Breast epithelium (tissue), 3 donors: Measurements from ENCODE around the gene ACACA.

Experiments
- POLR2A ChIP-seq: fragments of 450-650 bp; IDR thresholded peaks from one replicate; pipeline ENCODE4 v1.6.1; 2016; ENCODE audit warnings: antibody characterized with exemption, mild to moderate bottlenecking, moderate library complexity
- POLR2AphosphoS5 ChIP-seq, 3 donors: sonication (generic); formaldehyde crosslinking; IDR thresholded peaks; one replicate each; pipeline ENCODE4 v1.6.1; 2017; ENCODE audit warnings: antibody characterized with exemption in 3 of 3
- TF ChIP-seq, protein P1 (sequence below), 3 donors: fragments of 450-650 bp; IDR thresholded peaks; one replicate each; pipeline ENCODE4 v1.5.1; 2016 to 2017; ENCODE audit warnings: antibody characterized with exemption in 3 of 3, mild to moderate bottlenecking in 3 of 3, moderate library complexity in 3 of 3

DNA sequence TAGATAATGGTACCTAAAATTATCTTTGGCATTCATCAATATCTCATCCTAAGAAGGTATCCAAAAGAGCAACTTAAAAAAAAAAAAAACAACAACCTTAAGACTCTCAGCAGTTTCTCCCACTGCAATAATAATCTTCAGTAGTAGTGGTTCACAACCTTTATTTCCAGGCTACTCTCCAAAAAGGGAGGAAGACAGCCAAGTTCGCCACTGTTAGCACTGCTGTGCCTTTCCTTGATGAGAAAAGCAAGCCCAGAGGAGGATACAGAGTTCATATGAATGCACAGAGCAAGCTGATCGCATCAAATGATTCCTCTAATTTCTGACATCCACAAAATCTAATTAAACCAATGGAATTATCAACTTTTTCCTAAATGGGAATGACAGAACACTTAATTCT lies 258.5 kb downstream of the ACACA start:
- no peak for TF ChIP-seq POLR2A
- TF ChIP-seq, protein P1, sequence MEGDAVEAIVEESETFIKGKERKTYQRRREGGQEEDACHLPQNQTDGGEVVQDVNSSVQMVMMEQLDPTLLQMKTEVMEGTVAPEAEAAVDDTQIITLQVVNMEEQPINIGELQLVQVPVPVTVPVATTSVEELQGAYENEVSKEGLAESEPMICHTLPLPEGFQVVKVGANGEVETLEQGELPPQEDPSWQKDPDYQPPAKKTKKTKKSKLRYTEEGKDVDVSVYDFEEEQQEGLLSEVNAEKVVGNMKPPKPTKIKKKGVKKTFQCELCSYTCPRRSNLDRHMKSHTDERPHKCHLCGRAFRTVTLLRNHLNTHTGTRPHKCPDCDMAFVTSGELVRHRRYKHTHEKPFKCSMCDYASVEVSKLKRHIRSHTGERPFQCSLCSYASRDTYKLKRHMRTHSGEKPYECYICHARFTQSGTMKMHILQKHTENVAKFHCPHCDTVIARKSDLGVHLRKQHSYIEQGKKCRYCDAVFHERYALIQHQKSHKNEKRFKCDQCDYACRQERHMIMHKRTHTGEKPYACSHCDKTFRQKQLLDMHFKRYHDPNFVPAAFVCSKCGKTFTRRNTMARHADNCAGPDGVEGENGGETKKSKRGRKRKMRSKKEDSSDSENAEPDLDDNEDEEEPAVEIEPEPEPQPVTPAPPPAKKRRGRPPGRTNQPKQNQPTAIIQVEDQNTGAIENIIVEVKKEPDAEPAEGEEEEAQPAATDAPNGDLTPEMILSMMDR (IDR thresholded peaks at IDR 0.05): no peak
- no peak for TF ChIP-seq POLR2AphosphoS5 (IDR thresholded peaks at IDR 0.05)
